ES-I3 (cell line): ENCODE data around the gene ATP9B.

Experiments
- H3K36me3 ChIP-seq: 2 replicates; pipeline ENCODE4 v1.6.1; 2013; ENCODE audit warnings: mild to moderate bottlenecking, low read length, control low read depth, moderate library complexity; ENCODE audit not compliant: insufficient read depth
- H3K4me1 ChIP-seq: 2 replicates; pipeline ENCODE4 v1.6.1; 2013; ENCODE audit warnings: mild to moderate bottlenecking, control low read depth, low read length; ENCODE audit not compliant: insufficient read depth
- H3K9ac ChIP-seq: 2 replicates; pipeline ENCODE4 v1.6.1; 2013; ENCODE audit warnings: low read depth, mild to moderate bottlenecking, low read length, moderate library complexity
- H3K9me3 ChIP-seq: 2 replicates; pipeline ENCODE4 v1.6.1; 2013; ENCODE audit warnings: mild to moderate bottlenecking, low read length, moderate library complexity; ENCODE audit not compliant: control insufficient read depth, insufficient read depth

ATP9B gene

GRCh38 chr18:79095216-79095615 lies 26.0 kb downstream of the ATP9B start:
- Histone ChIP-seq H3K9ac (no peak overlapping the region), H3K4me1 (peaks cover 16% of the 10 kb centered on the region), H3K9me3 (no peaks in the 10 kb centered on the region), H3K36me3 (no peaks in the 10 kb centered on the region)

- Histone ChIP-seq H3K4me1 (peaks cover 4% of the 10 kb centered on the region; the same call in 1 of the 2 replicates), H3K36me3 (no peaks in the 10 kb centered on the region), H3K9me3 (no peaks in the 10 kb centered on the region), H3K9ac (no peak overlapping the region)
Observed at GRCh38 chr18:79100944-79101343, 31.8 kb downstream of the ATP9B start.

GRCh38 chr18:79102886-79103285 lies 33.7 kb downstream of the ATP9B start:
- H3K9me3 ChIP-seq: no peaks in the 10 kb centered on the region
- H3K36me3 ChIP-seq: no peaks in the 10 kb centered on the region
- H3K9ac ChIP-seq: no peak overlapping the region
- H3K4me1 ChIP-seq: no peaks in the 10 kb centered on the region

DNA sequence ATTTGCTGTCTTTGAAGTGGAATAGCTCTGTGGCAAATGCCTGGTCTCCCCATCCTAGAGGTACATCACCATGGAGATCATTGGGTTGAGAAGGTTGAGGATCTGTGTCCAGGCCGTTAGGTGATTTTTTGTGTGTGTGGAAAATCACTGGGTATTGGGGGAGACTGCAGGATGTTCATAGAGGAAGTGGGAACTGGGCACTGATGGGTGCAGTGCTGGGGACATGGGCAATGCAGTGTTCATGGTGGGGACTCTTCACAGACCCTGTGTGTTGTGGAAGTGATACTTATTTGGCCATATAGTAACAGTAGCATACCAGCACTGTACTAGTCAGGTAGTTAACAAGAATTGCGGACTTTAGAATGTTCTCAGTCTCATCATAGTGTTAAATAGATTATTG lies 34.9 kb downstream of the ATP9B start:
- Histone ChIP-seq H3K36me3 (no peaks in the 10 kb centered on the region), H3K9me3 (no peaks in the 10 kb centered on the region), H3K4me1 (no peaks in the 10 kb centered on the region), H3K9ac (no peak overlapping the region)

DNA sequence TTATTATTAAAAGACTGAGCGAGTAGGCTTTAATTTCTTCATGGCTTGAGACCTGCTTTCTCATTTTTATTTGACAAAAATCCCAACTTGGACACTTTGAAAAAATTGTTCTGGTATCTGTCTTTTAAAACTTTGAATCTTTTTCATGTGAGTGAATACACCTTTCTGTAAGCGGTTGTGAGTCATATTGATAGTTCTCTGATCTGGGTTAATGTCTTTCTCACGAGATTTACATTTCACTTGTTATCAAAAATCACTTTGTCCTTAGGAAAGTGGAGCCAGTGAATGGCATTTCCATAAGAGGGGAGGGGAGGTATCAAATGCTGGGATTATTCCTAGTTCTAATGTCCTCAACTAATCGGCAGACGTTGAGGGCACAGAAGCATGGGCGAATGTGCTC lies 36.3 kb downstream of the ATP9B start:
- no peaks in the 10 kb centered on the region for H3K4me1 ChIP-seq
- H3K9me3 ChIP-seq: no peaks in the 10 kb centered on the region
- no peak overlapping the region for H3K9ac ChIP-seq
- H3K36me3 ChIP-seq: no peaks in the 10 kb centered on the region

- no peaks in the 10 kb centered on the region for H3K9me3 ChIP-seq
- H3K9ac ChIP-seq: no peak overlapping the region
- H3K36me3 ChIP-seq: no peaks in the 10 kb centered on the region
- H3K4me1 ChIP-seq: no peaks in the 10 kb centered on the region
Observed at GRCh38 chr18:79106084-79106483, 36.9 kb downstream of the ATP9B start.

DNA sequence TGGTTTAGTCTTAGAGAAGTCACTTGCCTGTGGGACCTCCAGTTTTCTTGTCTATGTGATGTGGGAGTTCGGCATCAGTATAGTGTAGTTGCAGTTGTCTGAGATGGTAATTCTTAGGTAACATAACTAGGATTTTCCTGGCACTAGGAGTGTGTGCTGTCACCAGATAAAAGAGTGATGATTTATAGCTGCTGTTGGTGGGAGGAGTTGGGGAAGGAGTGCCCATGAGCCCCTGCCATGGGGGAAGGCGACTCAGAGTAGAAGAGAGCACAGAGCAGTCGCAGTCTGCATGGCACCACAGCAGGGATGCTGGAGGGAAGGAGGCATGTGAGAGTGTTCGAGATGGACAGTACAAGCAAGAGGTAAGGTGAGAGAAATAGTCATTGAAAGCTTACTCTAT lies 38.7 kb downstream of the ATP9B start:
- H3K36me3 ChIP-seq: no peaks in the 10 kb centered on the region

DNA sequence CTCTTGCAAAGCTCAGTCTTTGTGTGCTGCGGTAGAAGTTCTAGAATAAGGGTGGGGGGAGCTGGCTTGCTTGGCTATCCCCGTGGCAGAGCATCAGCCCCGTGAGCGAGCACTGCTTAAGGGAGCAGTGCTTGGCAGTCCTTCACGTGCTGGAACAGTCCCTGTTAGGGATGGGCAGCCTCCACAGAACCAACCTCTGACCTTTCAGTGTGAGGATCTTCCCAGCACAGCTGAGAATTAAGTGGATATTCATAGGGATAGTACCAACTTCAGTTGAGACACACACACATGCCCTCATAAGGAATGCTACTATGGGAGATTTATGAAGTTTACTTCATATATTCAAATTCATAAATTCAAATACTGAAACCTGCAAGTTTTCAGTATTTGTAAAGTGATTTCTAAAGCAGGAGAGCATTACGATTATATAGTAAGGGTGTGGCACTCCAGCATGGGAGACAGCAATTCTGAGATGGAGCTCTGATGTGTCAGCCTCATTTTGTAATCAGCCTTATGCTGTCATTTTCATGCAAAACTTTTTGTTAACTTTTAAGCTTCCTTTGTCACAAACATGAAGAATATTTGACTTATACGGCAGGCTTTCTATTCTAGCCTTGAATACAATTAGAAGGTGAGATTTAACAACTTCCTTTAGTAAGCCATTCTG lies 39.5 kb downstream of the ATP9B start:
- no peak overlapping the region for H3K9ac ChIP-seq
- H3K4me1 ChIP-seq: no peaks in the 10 kb centered on the region
- no peaks in the 10 kb centered on the region for H3K9me3 ChIP-seq
- no peaks in the 10 kb centered on the region for H3K36me3 ChIP-seq

More for the DNA sequence above, 38.7 kb downstream of the ATP9B start:
- Histone ChIP-seq H3K9me3 (no peaks in the 10 kb centered on the region), H3K9ac (no peak overlapping the region), H3K4me1 (no peaks in the 10 kb centered on the region)

DNA sequence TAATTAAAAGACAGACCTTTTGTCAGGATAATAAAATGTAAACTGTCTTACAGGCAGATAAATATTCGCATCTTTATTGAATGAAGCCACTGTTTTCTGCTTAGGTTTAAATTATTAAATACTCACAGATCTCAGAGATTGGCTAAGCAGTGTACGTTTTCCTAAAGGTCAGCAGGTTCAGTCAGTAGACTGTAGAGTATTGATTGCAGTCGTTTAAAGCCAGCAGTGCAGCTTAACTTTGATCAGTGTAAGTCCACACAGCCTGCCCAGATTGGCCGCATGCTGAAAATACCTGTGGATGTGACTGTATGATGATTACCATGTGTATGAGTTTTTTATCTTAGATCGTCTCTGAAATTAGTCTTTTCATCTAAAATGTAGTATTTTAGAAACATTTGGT lies 42.3 kb downstream of the ATP9B start:
- Histone ChIP-seq H3K9me3 (no peaks in the 10 kb centered on the region), H3K9ac (no peak overlapping the region), H3K4me1 (no peaks in the 10 kb centered on the region), H3K36me3 (no peaks in the 10 kb centered on the region)

- Histone ChIP-seq H3K9me3 (no peaks in the 10 kb centered on the region), H3K4me1 (no peaks in the 10 kb centered on the region), H3K9ac (no peak overlapping the region), H3K36me3 (no peaks in the 10 kb centered on the region)
Observed at GRCh38 chr18:79117385-79117784, 48.2 kb downstream of the ATP9B start.

GRCh38 chr18:79117788-79118187 lies 48.6 kb downstream of the ATP9B start:
- no peaks in the 10 kb centered on the region for H3K9me3 ChIP-seq
- no peaks in the 10 kb centered on the region for H3K4me1 ChIP-seq
- no peaks in the 10 kb centered on the region for H3K36me3 ChIP-seq
- no peak overlapping the region for H3K9ac ChIP-seq

DNA sequence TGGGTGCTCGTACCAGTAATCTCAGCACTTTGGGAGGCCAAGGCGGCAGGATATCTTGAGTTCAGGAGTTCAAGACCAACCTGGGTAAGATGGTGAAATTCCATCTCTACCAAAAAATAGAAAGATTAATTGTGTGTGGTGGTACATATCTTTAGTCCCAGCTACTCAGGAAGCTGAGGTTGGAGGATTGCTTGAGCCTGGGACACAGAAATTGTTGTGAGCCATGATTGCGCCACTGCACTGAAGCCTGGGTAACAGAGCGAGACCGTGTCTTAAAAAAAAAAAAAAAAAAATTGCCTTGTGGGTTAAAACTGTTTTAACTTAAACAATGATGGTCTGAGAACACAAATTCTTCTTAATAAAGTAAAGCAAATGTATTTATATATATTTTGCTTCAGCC lies 49.6 kb downstream of the ATP9B start:
- H3K9ac ChIP-seq: no peak overlapping the region
- no peaks in the 10 kb centered on the region for H3K4me1 ChIP-seq
- H3K36me3 ChIP-seq: no peaks in the 10 kb centered on the region
- no peaks in the 10 kb centered on the region for H3K9me3 ChIP-seq

DNA sequence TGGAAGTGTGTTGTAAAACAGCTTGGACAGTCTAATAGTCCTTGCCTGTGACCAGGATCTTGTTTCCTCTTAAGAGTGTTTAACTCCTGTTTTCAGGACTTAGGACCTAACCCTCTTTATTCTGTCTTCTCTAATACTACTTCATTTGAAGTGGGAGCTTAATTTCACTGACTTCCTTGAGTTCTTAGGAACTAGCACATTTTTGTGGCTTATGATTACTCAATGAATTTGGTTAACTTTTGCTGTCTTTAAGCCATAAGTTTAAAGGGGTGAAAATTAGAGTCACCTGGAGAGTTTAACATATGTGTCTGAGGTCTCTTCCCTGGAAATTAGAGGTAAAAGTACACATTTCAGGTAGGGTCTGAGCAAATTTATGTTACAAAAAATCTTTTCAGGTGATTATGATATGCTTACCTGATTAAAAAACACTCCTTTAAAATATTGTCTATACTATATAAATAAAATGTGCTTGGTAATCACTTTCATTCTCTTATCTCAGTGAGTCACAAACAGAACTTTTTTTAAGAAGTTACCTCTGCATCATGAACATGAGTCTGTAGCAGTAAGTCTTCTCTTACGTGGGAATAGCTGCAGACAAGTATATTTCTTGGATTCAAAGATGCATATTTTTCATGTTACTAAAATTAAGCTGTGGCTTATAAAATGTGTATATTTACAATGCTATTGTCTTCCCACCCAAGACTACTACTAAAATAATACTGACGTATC lies 52.7 kb downstream of the ATP9B start:
- H3K36me3 ChIP-seq: no peaks in the 10 kb centered on the region
- no peak overlapping the region for H3K9ac ChIP-seq
- no peaks in the 10 kb centered on the region for H3K9me3 ChIP-seq
- no peaks in the 10 kb centered on the region for H3K4me1 ChIP-seq

DNA sequence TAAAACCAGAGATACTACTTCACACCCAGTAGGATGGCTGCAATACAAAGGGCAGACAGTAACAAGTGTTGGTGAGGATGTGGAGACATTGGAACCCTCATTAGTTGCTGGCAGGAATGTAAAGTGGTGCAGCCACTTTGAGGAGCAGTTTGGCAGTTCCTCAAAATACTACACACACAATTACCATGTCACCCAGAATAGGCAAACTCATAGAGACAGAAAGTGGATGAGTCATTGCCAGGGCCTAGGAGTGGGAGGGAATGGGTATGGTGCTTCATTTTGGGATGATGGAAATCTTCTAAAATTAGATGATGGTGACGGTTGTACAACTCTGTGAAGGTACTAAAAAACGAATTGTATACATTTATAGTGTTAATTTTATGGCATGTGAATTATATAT lies 54.8 kb downstream of the ATP9B start:
- H3K36me3 ChIP-seq: no peaks in the 10 kb centered on the region
- no peaks in the 10 kb centered on the region for H3K4me1 ChIP-seq
- H3K9ac ChIP-seq: no peak overlapping the region
- H3K9me3 ChIP-seq: no peaks in the 10 kb centered on the region

DNA sequence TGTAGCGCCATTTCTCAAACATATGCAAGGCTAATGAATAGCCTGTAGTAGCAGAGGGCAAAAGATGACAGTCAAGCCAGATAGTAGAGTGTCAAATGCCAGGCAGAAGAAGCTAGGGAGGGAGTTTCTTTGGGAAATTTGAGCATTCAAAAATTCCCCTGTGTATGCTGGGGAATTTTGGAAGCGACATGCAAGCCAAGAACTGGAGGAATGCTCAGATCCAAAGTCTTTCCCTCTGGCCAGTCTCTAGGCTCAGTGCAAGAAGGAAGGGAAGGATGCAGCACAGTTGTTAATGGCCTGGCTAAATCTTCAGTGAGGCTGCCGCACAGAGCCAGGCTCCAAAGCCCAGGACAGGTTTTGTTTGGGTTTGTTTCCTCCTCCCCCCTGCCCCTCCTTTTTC lies 59.9 kb downstream of the ATP9B start:
- Histone ChIP-seq H3K9ac (no peak overlapping the region), H3K4me1 (no peaks in the 10 kb centered on the region), H3K9me3 (no peaks in the 10 kb centered on the region), H3K36me3 (no peaks in the 10 kb centered on the region)
